ENCODE measurements around the gene PBX1.

Gene PBX1

DNA sequence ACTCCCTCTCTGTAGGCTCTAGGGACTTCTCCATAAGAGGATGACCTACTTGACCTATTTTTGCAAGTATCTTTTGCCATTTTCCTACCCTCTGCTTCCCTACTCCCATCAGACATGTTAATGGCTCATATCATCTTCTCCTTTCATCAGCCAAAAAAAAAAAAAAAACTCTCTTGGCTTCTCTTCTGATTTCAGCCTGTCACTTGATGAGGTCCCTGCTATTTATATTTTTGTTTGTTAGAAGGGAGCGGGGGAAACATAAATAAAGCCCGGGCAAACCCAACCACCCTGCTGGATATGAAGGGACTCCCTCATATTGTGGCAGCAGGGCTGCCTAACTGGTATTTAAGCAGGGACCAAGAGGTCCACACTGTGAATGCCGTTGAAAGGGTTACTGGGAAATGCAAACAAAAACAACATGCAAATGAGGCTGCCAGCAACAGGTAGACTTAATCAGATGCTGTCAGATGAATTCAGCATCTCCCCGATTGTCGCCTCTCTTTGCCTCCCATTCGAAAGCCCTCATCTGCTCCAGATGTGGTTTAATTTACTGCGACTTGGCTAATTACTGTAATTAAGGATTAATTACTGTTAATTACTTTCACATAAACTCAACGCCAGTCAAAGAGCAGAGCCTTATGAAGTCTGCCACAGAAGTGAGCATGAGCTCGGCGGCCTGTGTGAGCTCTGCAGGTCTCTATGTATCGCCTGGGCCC, 172.3 kb downstream of the PBX1 start:
- Mint-ChIP-seq H3K36me3 (no peaks in the 10 kb centered on the region), H3K4me1 (no peaks in the 10 kb centered on the region), H3K27ac (no peak overlapping the region), H3K4me3 (no peak overlapping the region), H3K9me3 (peaks cover 4% of the 10 kb centered on the region)
- ATAC-seq (no peak), DNase-seq (ENCODE audit: low spot score in 2 of 2) (no peak)

DNA sequence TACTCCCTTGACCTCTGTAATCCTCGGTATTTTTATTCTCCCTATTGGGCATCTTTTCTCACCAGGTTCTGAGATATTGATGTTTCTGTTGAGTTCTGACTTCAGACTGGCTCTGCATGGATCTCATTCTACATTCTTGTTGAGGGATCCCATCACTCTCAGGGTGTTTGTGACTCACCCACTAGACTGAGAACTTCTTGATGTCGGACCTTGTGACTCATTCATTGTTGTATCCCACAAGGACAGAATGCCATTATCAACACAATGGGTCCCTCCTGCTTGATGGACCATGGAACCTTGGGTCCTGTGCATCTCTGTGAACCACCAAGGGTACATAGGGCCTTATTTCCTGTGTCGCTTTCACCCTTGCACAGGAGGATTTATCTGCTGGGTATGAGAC, 174.1 kb downstream of the PBX1 start:
- Mint-ChIP-seq H3K4me3 (no peak overlapping the region), H3K4me1 (no peaks in the 10 kb centered on the region), H3K27ac (no peak overlapping the region), H3K36me3 (no peaks in the 10 kb centered on the region), H3K9me3 (peaks cover 7% of the 10 kb centered on the region)
- DNase-seq (ENCODE audit: low spot score in 2 of 2) (no peak), ATAC-seq (no peak)

DNA sequence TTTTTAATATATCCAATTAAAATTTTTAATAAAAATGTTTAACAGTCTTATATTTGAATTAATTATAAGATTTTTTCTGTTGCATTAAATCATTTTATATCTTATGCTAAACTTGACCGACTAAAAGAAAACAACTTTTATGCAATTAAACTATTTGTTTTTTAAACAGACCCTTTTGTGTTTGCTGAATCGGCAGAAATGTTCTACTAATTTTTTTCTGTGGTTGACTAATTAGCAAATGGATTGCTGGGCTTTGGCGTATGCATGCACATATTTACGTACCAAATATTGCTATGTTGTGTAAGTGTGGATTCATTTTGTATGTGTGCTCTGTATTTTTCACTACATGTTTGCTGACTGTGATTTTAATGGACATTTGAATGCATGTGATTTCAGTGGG, 174.8 kb downstream of the PBX1 start:
- Mint-ChIP-seq H3K9me3 (peaks cover 6% of the 10 kb centered on the region), H3K4me1 (no peaks in the 10 kb centered on the region), H3K4me3 (no peak overlapping the region), H3K36me3 (no peaks in the 10 kb centered on the region), H3K27ac (no peak overlapping the region)
- no peak for DNase-seq (ENCODE audit: low spot score in 2 of 2)
- no peak for ATAC-seq

DNA sequence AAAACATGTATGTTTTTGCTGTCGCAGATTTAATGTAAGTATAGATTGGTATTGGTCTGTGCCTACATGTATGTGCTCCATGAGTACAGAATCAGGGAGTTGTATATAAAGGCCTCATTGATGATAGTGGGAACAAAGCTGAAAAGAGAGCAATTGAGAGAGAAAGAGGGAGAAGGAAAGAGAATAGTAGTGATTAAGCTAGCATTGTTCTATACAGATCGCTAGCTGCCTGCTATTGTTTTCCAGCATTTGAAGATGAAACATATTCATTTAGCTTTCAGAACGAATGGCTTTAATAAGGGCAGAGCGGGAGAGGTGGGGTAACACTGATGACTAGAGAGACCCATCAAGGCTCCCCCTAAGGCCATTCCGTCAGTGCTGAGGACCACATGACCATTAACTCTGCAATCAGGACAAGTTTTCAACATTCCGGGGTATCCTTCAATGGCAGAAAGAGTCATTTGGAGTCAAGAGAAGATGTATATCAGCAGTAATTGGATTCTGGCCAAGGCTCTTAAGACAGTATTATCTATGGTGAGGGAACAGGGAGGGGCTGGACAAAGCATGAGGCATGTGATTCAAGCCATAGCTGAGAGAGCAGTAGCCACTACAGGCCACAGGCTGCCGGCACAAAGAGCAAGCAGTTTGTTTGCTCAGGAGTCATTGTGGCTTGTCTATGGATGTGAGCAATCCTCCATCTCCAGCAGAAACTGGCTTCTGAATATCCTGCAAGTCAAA, 176.5 kb downstream of the PBX1 start:
- no peak for DNase-seq (ENCODE audit: low spot score in 2 of 2)
- peaks cover 6% of the 10 kb centered on the region for H3K9me3 Mint-ChIP-seq

DNA sequence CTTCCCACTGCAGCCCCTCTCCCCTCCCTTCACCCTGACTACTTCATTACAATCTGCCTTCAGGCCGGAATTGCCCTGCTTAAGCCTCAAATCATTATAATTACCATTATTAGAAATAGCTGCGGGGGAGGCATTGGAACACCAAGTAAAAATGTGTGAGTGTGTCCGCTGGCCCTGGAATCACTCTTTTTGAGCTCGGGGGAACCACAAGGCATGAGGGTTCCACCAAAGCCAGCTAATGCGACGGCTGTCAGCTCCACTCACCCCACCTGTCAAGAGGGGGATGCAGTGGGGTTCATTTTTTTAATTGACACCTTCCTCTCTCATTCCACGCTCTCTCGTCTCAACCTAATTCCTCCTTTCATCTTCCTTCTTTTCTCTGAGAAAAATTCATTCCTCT, 177.2 kb downstream of the PBX1 start:
- Mint-ChIP-seq H3K9me3 (peaks cover 4% of the 10 kb centered on the region), H3K4me1 (no peaks in the 10 kb centered on the region), H3K27ac (no peak overlapping the region), H3K4me3 (no peak overlapping the region), H3K36me3 (no peaks in the 10 kb centered on the region)
- DNase-seq (ENCODE audit: low spot score in 2 of 2) (no peak), ATAC-seq (no peak)

More for the DNA sequence above, 176.5 kb downstream of the PBX1 start:
- Mint-ChIP-seq H3K36me3 (no peaks in the 10 kb centered on the region), H3K4me1 (no peaks in the 10 kb centered on the region), H3K27ac (no peak overlapping the region), H3K4me3 (no peak overlapping the region)
- ATAC-seq = no peak

DNA sequence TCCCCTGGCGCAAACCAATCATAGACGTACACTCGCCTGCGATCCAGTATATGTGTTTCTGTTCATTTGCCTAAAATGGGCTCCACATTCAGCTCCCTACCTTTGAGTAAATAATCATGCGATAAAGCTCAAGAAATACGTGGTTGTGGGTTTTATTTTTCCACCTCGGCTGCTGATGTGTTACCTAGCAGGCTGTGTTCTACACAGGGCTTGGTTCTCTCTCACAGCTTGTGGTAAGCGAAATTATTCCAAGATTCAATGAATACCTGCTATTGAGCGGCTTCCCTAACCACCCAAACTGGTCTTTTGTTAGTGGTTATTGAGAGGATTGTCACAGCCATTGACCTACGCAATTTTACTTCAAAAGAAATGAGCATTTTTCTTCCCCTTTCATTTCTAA, 180.2 kb downstream of the PBX1 start:
- Mint-ChIP-seq H3K4me3 (no peak overlapping the region), H3K9me3 (peaks cover 4% of the 10 kb centered on the region), H3K4me1 (no peaks in the 10 kb centered on the region), H3K36me3 (no peaks in the 10 kb centered on the region), H3K27ac (no peak overlapping the region)
- ATAC-seq = no peak
- DNase-seq (ENCODE audit: low spot score in 2 of 2) = no peak

DNA sequence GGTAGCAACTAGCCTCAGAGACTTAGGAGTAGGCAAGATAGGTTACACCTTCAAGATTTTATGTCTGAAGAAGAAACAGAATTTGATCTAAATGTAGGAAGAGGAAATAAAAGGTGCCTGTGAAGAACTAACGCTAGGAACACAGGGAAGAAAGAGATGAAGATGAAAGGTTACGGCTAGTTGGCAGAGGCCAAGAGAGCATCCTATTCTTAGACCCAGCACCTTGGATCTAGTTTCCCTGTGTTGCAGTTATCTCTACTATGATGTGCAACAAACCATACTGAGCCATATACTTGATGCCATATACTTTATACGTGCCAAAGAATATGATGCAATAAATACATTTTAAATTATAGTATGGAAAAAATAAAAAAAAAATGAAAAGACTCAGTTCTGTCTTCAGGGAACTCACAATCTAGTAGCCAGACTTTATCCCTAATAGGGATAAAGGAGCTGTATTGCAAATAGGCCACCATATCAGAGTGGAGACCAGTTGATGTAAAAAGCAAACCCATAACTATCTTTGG, 181.1 kb downstream of the PBX1 start:
- Mint-ChIP-seq H3K27ac (no peak overlapping the region), H3K9me3 (peaks cover 4% of the 10 kb centered on the region)

DNA sequence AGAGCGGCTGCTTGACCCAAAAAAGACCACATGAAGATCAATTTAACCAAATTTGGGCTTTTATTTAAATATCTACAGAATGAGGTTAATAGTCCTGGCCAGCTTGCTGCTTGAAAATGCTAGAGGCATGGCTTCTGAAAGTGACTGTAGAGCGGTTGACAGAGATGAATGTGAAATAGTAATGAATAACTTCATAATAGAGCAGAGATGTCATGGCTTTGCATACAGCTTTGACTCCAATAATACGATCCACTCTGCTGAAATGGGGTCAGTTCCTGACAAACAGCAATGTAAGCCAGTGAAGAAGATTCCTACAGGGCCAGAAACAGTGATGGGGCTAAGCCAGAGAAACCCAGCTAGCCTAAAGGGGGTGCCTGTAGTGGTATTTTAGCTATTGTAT, 183.8 kb downstream of the PBX1 start:
- H3K27ac Mint-ChIP-seq = no peak overlapping the region
- H3K36me3 Mint-ChIP-seq = no peaks in the 10 kb centered on the region
- H3K4me1 Mint-ChIP-seq = no peaks in the 10 kb centered on the region
- ATAC-seq (no peak), DNase-seq (ENCODE audit: low spot score in 2 of 2) (no peak)
- H3K9me3 Mint-ChIP-seq = no peaks in the 10 kb centered on the region
- H3K4me3 Mint-ChIP-seq = no peak overlapping the region

More for the DNA sequence above, 181.1 kb downstream of the PBX1 start:
- ATAC-seq = no peak
- Mint-ChIP-seq H3K4me1 (no peaks in the 10 kb centered on the region), H3K4me3 (no peak overlapping the region), H3K36me3 (no peaks in the 10 kb centered on the region)
- no peak for DNase-seq (ENCODE audit: low spot score in 2 of 2)

DNA sequence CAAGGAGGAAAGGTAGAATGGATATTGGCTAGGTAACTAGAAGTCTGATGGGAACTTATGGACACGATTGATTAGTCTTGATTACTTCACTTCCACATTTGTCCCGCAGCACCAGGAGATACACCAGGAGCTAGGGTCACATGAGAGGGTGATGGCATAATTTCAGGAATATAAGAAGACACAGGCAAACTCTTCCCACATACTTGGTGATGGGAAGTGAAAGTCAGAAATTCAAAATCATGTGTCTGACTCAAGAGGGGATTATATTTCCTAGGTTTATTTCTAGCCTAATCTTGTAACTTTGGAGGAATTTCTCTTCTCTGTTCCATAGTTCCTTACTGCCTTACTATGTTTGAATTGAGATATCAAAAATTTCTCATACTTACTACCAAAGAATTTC, 185.0 kb downstream of the PBX1 start:
- DNase-seq (ENCODE audit: low spot score in 2 of 2) (no peak), ATAC-seq (no peak)
- Mint-ChIP-seq H3K9me3 (no peaks in the 10 kb centered on the region), H3K27ac (no peak overlapping the region), H3K4me1 (no peaks in the 10 kb centered on the region), H3K36me3 (no peaks in the 10 kb centered on the region), H3K4me3 (no peak overlapping the region)

DNA sequence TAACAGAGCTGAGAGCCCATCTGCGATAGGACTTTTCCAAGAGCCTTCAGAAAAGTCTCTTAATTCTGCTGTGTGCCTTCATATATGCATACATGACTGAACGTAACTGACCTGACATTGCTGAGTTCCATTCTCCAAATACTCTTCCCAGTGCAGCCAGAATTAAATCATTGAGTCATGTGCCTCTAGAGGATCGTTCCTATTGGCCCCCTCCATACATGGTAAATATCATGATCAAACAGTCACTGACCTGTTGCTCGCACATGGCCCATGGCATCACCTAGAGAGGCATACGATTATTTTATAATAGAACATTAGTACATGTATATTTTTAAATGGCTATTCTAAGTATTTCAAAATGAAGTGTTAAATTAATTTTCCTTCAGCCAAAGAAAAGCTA, 186.8 kb downstream of the PBX1 start:
- H3K4me3 Mint-ChIP-seq = no peak overlapping the region
- no peaks in the 10 kb centered on the region for H3K36me3 Mint-ChIP-seq
- no peak for DNase-seq (ENCODE audit: low spot score in 2 of 2)

DNA sequence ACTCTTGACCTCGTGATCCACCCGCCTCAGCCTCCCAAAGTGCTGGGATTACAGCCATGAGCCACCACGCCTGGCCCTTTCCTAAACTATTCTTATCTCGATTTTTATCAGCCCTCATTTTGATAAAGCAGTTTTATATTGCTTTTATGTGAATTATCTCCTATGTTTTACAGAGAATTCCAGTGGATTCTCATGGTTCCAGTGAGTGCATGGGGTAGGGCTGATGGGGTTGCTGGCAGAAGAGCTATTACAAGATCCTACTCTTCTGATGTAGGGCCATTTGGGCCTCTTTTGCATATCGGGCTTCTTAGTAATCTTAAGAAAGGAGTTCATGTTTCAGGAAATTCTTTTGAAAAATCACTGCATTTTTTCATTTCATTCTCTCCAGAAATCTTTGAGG, 187.6 kb downstream of the PBX1 start:
- Mint-ChIP-seq H3K36me3 (no peaks in the 10 kb centered on the region), H3K4me3 (no peak overlapping the region), H3K9me3 (no peaks in the 10 kb centered on the region), H3K4me1 (no peaks in the 10 kb centered on the region), H3K27ac (no peak overlapping the region)
- no peak for ATAC-seq
- no peak for DNase-seq (ENCODE audit: low spot score in 2 of 2)

More for the DNA sequence above, 186.8 kb downstream of the PBX1 start:
- Mint-ChIP-seq H3K4me1 (no peaks in the 10 kb centered on the region), H3K27ac (no peak overlapping the region), H3K9me3 (no peaks in the 10 kb centered on the region)
- no peak for ATAC-seq

DNA sequence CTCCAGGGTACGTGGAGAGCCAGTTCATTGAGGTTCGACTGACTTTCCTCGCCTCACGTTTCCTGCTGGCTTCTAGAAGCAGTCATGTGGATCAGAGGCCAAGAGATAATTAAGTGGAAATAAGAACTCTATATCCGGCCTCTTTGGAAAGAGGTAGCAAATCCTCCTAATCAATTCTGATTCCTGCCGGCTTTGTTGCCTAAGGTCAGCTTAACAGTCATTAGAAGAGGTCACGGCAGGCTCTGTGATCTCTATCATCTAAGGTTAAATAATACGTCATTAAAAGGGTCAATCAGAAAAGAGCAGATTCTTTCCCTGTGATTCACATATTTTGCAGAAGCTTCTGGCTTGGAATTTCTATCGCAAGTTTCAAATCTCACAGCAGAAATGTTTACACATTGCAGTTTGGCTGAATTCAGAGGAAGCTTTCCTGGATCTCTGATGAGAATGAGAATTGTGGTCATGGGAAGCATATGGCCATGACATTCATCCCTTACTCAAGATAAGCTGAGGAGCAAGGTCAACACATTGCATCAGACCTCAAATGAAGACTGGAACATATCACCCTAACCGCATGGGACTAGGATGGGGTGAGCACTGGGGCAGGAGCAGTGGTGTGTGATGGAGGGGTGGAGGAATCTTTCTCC, 189.4 kb downstream of the PBX1 start:
- no peaks in the 10 kb centered on the region for H3K36me3 Mint-ChIP-seq
- H3K4me3 Mint-ChIP-seq = no peak overlapping the region
- DNase-seq (ENCODE audit: low spot score in 2 of 2) = no peak
- ATAC-seq = no peak
- no peaks in the 10 kb centered on the region for H3K9me3 Mint-ChIP-seq
- H3K4me1 Mint-ChIP-seq = no peaks in the 10 kb centered on the region
- H3K27ac Mint-ChIP-seq = no peak overlapping the region

DNA sequence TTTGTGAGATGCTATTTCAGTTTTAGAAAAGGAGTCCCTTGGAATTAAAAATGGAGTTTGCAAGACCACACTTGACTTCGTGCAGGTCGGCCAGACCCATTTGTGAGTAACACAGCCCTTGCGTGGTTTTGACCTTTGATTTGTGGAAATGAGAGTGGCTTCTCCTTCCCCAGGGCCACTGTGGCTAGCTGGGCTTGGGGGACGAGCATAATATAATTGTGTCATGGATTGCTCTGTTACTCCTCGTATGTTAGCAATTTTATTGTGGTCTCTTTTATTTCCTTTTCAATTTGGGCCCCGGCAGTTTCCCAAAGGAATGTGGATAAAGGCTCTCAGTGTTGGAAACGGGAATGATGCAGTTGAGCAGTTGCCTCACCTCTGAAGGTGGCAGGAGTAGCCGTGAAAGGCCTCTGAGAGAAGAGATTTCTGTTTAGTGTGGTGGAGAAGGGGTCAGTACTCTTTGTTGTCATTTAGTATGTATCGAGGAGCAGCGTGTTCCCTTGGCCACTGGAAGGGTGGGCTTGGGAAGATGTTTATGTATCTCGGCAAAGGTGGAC, 194.6 kb downstream of the PBX1 start:
- no peak overlapping the region for H3K27ac Mint-ChIP-seq
- no peaks in the 10 kb centered on the region for H3K9me3 Mint-ChIP-seq
- no peak overlapping the region for H3K4me3 Mint-ChIP-seq
- DNase-seq (ENCODE audit: low spot score in 2 of 2) (no peak), ATAC-seq (no peak)
- H3K4me1 Mint-ChIP-seq = no peaks in the 10 kb centered on the region
- no peaks in the 10 kb centered on the region for H3K36me3 Mint-ChIP-seq

DNA sequence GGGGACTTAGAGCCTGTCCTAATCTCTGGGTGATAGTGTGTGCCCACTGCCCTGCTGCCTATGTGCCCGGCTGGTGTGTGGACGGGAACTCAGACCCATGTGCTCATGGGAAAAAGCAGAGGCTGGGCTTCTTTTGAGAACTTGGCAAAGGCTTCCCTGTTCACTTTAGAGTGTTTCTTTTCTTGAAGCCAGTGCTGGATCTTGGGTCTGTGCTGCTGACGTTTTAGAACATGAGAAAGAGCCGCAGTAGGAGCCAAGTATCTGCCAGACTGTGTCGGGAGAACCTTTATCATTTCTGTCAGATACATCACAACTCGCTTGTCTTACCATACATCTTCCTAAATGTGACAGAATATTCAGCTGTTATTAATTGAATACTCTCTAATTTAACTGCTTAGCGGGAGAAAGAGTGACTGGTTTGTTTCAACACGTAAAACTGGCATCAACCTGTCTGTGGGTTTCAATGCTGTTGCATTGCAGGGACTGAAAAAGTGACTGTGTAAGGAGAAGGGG, 195.2 kb downstream of the PBX1 start:
- no peak overlapping the region for H3K27ac Mint-ChIP-seq
- H3K4me3 Mint-ChIP-seq = no peak overlapping the region
- no peak for DNase-seq (ENCODE audit: low spot score in 2 of 2)
- H3K36me3 Mint-ChIP-seq = no peaks in the 10 kb centered on the region
- H3K9me3 Mint-ChIP-seq = no peaks in the 10 kb centered on the region
- H3K4me1 Mint-ChIP-seq = no peaks in the 10 kb centered on the region
- no peak for ATAC-seq

DNA sequence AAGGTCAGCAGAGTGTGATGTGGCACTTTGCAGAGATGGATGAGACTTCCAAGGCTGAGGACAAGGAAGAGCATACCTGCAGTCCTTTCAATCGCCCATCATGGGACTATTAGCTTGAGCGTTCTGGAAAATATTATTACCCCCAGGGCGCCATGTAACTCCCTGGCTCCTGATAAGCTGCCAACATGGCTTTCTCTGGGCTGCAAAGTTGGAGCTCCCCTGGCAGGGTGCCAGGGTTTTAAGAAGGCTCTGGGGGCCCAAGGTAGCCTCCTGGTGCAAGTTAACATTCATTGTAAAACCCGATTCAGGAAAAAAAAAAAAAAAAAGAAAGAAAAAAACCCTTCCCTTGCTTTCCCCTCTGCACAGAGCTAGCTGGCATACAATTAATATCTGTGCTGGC, 196.7 kb downstream of the PBX1 start:
- Mint-ChIP-seq H3K9me3 (peaks cover 4% of the 10 kb centered on the region), H3K4me3 (no peak overlapping the region), H3K36me3 (no peaks in the 10 kb centered on the region), H3K27ac (no peak overlapping the region), H3K4me1 (no peaks in the 10 kb centered on the region)
- ATAC-seq (no peak), DNase-seq (ENCODE audit: low spot score in 2 of 2) (no peak)

Measured in stimulated activated effector memory CD8-positive, alpha-beta T cell treated with anti-CD3 and anti-CD28 coated beads, Interleukin-12 subunit alpha, Interleukin-12 subunit beta, amount 100 ng/mL, for 72 hours (primary cell).